WERI-Rb-1 (cell line): Measurements from ENCODE around the gene NDUFA12.

Experiments
- DNase-seq: peaks from one replicate; pipeline ENCODE4 v3.0.0-alpha.2; 2020
- H3K27ac ChIP-seq: fragments of 250-450 bp; sonication (Bioruptor Pico); 2 replicates; pipeline ENCODE4 v1.5.1; 2020; ENCODE audit warnings: mild to moderate bottlenecking, moderate library complexity
- H3K27me3 ChIP-seq: fragments of 250-450 bp; sonication (Bioruptor Pico); 2 replicates; pipeline ENCODE4 v1.5.1; 2021; ENCODE audit warnings: mild to moderate bottlenecking, low read depth, moderate library complexity; ENCODE audit not compliant: insufficient read depth, severe bottlenecking
- H3K36me3 ChIP-seq: fragments of 250-450 bp; sonication (Bioruptor Pico); 2 replicates; pipeline ENCODE4 v1.5.1; 2020; ENCODE audit warnings: mild to moderate bottlenecking, moderate library complexity
- H3K4me3 ChIP-seq: 2 replicates; pipeline ENCODE4 v1.5.1; 2011; ENCODE audit warnings: low read depth, mild to moderate bottlenecking, control low read depth, low read length
- H3K9me3 ChIP-seq: fragments of 250-450 bp; sonication (Bioruptor Pico); 2 replicates; pipeline ENCODE4 v1.5.1; 2021; ENCODE audit warnings: mild to moderate bottlenecking, moderate library complexity; ENCODE audit not compliant: severe bottlenecking
- TF ChIP-seq, protein P1 (sequence below): IDR thresholded peaks from 2 replicates; pipeline ENCODE4 v1.5.1; 2011; ENCODE audit warnings: low read depth, mild to moderate bottlenecking, control low read depth, inconsistent platforms, low read length

Gene NDUFA12

GRCh38 chr12:95016120-95016519 lies 12.6 kb upstream of the NDUFA12 start:
- TF ChIP-seq, protein P1, sequence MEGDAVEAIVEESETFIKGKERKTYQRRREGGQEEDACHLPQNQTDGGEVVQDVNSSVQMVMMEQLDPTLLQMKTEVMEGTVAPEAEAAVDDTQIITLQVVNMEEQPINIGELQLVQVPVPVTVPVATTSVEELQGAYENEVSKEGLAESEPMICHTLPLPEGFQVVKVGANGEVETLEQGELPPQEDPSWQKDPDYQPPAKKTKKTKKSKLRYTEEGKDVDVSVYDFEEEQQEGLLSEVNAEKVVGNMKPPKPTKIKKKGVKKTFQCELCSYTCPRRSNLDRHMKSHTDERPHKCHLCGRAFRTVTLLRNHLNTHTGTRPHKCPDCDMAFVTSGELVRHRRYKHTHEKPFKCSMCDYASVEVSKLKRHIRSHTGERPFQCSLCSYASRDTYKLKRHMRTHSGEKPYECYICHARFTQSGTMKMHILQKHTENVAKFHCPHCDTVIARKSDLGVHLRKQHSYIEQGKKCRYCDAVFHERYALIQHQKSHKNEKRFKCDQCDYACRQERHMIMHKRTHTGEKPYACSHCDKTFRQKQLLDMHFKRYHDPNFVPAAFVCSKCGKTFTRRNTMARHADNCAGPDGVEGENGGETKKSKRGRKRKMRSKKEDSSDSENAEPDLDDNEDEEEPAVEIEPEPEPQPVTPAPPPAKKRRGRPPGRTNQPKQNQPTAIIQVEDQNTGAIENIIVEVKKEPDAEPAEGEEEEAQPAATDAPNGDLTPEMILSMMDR: no peak
- H3K36me3 ChIP-seq: peaks cover 4% of the 10 kb centered on the region; the same call in 1 of the 2 replicates
- no peaks in the 10 kb centered on the region for H3K27me3 ChIP-seq
- no peak overlapping the region for H3K27ac ChIP-seq
- no peaks in the 10 kb centered on the region for H3K9me3 ChIP-seq
- DNase-seq: no peak
- no peak overlapping the region for H3K4me3 ChIP-seq

DNA sequence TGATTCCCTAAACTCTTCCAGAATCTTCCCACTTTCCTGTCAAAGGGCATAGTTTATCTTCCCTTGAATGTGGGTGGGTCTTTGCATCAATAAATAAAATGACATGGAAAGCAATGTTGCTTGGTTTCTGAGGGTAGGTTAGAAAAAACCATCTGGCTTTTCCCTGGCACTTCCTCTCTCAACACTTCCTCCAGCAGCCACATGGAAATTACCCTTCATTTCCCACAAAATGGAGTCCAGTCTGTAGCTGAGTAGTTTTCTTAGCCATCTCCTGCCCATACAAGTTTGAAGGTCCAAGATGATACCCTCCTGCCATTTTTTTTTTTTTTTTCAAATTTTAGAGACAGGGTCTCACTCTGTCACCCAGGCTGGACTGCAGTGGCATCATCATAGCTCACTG lies 11.1 kb upstream of the NDUFA12 start:
- TF ChIP-seq, protein P1: no peak
- Histone ChIP-seq H3K9me3 (no peaks in the 10 kb centered on the region), H3K4me3 (no peak overlapping the region), H3K27ac (no peak overlapping the region), H3K27me3 (no peaks in the 10 kb centered on the region), H3K36me3 (peaks cover under 1% of the 10 kb centered on the region; the same call in 1 of the 2 replicates)
- no peak for DNase-seq

DNA sequence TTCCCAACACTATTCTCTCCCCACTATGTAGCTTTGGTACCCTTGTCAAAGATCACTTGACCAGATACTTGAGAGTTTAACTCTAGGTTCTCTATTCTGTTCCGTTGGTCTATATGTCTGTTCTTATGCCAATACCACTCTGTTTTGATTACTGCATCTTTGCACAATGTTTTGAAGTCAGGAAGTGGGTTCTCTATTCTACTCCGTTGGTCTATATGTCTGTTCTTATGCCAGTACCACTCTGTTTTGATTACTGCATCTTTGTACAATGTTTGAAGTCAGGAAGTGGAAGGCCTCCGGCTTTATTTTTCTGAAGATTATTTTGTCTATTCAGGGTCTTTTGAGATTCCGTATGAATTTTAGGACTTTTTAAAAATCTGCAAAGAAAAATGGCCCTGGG lies 2.7 kb upstream of the NDUFA12 start:
- Histone ChIP-seq H3K27ac (no peak overlapping the region), H3K4me3 (no peak overlapping the region), H3K27me3 (no peaks in the 10 kb centered on the region), H3K36me3 (peaks cover 9% of the 10 kb centered on the region), H3K9me3 (peaks cover 5% of the 10 kb centered on the region)
- no peak for DNase-seq
- TF ChIP-seq, protein P1: no peak

GRCh38 chr12:95004610-95005009 lies 1.1 kb upstream of the NDUFA12 start:
- TF ChIP-seq, protein P1: no peak
- Histone ChIP-seq H3K27ac (no peak overlapping the region), H3K36me3 (peaks cover 23% of the 10 kb centered on the region), H3K9me3 (peaks cover 5% of the 10 kb centered on the region), H3K27me3 (no peaks in the 10 kb centered on the region), H3K4me3 (no peak overlapping the region)
- no peak for DNase-seq

- peak overlapping the region; percentile 91 for H3K4me3 ChIP-seq
- H3K9me3 ChIP-seq: peaks cover 5% of the 10 kb centered on the region
- no peaks in the 10 kb centered on the region for H3K27me3 ChIP-seq
- TF ChIP-seq, protein P1: no peak
- no peak for DNase-seq
- peak overlapping the region; percentile 89 for H3K27ac ChIP-seq
- H3K36me3 ChIP-seq: peaks cover 23% of the 10 kb centered on the region
Observed at GRCh38 chr12:95003921-95004272, 400 bp upstream of the NDUFA12 start.

- DNase-seq: no peak
- H3K4me3 ChIP-seq: peak overlapping the region; percentile 91
- peaks cover 29% of the 10 kb centered on the region for H3K36me3 ChIP-seq
- peak overlapping the region; percentile 89 for H3K27ac ChIP-seq
- peaks cover under 1% of the 10 kb centered on the region for H3K9me3 ChIP-seq
- H3K27me3 ChIP-seq: no peaks in the 10 kb centered on the region
- TF ChIP-seq, protein P1: no peak
Observed at GRCh38 chr12:95002754-95003153, 743 bp downstream of the NDUFA12 start.
